ENCODE measurements around the gene PPP1R2C.
A peak's percentile ranks its signal among the peaks of the same experiment; 100 is the strongest.

The PPP1R2C gene

GRCh38 chrX:42778096-42778495 lies at the start of gene PPP1R2C:
Gene PPP1R2C (minus strand): TSS chrX:42778163. CDS start chrX:42778079, 84 bp downstream.
- no peak within 1 kb of the TSS for H3K4me3 Mint-ChIP-seq
- no peak for DNase-seq
- peaks cover 0 to 17% of the 10 kb centered on the region in 2 donors for H3K9me3 Mint-ChIP-seq
- ATAC-seq, result no peak
- H3K27me3 Mint-ChIP-seq, result no peaks in the 10 kb centered on the region
- peaks cover 6% of the 10 kb centered on the region for H3K4me1 Mint-ChIP-seq
- H3K27ac Mint-ChIP-seq, result peak within 1 kb of the TSS in 1 of 2 donors; percentile 10

- ATAC-seq (no peak), DNase-seq (no peak)
- no peak overlapping the region for H3K27ac Mint-ChIP-seq
- H3K4me1 Mint-ChIP-seq, result peaks cover 14% of the 10 kb centered on the region
- H3K27me3 Mint-ChIP-seq, result no peaks in the 10 kb centered on the region
- no peak overlapping the region for H3K4me3 Mint-ChIP-seq
- peaks cover 8 to 10% of the 10 kb centered on the region in 2 donors for H3K9me3 Mint-ChIP-seq
These were observed 47.2 kb upstream of the PPP1R2C start for GRCh38 chrX:42825201-42825600.

- Mint-ChIP-seq H3K27me3 (no peaks in the 10 kb centered on the region), H3K4me1 (peaks cover 14% of the 10 kb centered on the region), H3K4me3 (no peak overlapping the region), H3K27ac (no peak overlapping the region), H3K9me3 (peaks cover 8 to 10% of the 10 kb centered on the region in 2 donors)
- no peak for ATAC-seq
- DNase-seq, result no peak
These were observed 46.6 kb upstream of the PPP1R2C start for GRCh38 chrX:42824541-42824940.

- Mint-ChIP-seq H3K27me3 (no peaks in the 10 kb centered on the region), H3K4me3 (no peak overlapping the region), H3K9me3 (peaks cover 14 to 16% of the 10 kb centered on the region in 2 donors), H3K4me1 (peaks cover 14% of the 10 kb centered on the region), H3K27ac (no peak overlapping the region)
- ATAC-seq (peak; percentile 57), DNase-seq (no peak)
These were observed 45.5 kb upstream of the PPP1R2C start for GRCh38 chrX:42823443-42823842.

GRCh38 chrX:42821803-42822443 lies 44.0 kb upstream of the PPP1R2C start:
- ATAC-seq, result no peak
- Mint-ChIP-seq H3K27me3 (no peaks in the 10 kb centered on the region), H3K4me1 (peaks cover 14% of the 10 kb centered on the region)

GRCh38 chrX:42818151-42818921 lies 40.4 kb upstream of the PPP1R2C start:
- DNase-seq, result no peak
- Mint-ChIP-seq H3K9me3 (peaks cover 12 to 29% of the 10 kb centered on the region in 2 donors), H3K27me3 (no peaks in the 10 kb centered on the region), H3K4me1 (no peaks in the 10 kb centered on the region), H3K4me3 (no peak overlapping the region), H3K27ac (no peak overlapping the region)
- no peak for ATAC-seq

More at GRCh38 chrX:42821803-42822443, 44.0 kb upstream of the PPP1R2C start:
- Mint-ChIP-seq H3K9me3 (peaks cover 14 to 18% of the 10 kb centered on the region in 2 donors), H3K27ac (no peak overlapping the region), H3K4me3 (no peak overlapping the region)
- no peak for DNase-seq

GRCh38 chrX:42809569-42809968 lies 31.6 kb upstream of the PPP1R2C start:
- no peak overlapping the region for H3K27ac Mint-ChIP-seq
- no peak for DNase-seq
- H3K4me3 Mint-ChIP-seq, result no peak overlapping the region
- peaks cover 6 to 19% of the 10 kb centered on the region in 2 donors for H3K9me3 Mint-ChIP-seq
- no peaks in the 10 kb centered on the region for H3K27me3 Mint-ChIP-seq
- no peak for ATAC-seq
- H3K4me1 Mint-ChIP-seq, result no peaks in the 10 kb centered on the region

GRCh38 chrX:42807393-42807792 lies 29.4 kb upstream of the PPP1R2C start:
- H3K4me3 Mint-ChIP-seq, result no peak overlapping the region
- ATAC-seq (no peak), DNase-seq (no peak)
- H3K27ac Mint-ChIP-seq, result no peak overlapping the region
- no peaks in the 10 kb centered on the region for H3K4me1 Mint-ChIP-seq
- H3K9me3 Mint-ChIP-seq, result peaks cover 0 to 1% of the 10 kb centered on the region in 2 donors
- H3K27me3 Mint-ChIP-seq, result no peaks in the 10 kb centered on the region

- Mint-ChIP-seq H3K27me3 (no peaks in the 10 kb centered on the region), H3K9me3 (no peaks in the 10 kb centered on the region), H3K27ac (no peak overlapping the region), H3K4me1 (no peaks in the 10 kb centered on the region), H3K4me3 (no peak overlapping the region)
- no peak for ATAC-seq
- no peak for DNase-seq
These were observed 26.6 kb upstream of the PPP1R2C start for GRCh38 chrX:42804524-42804923.

GRCh38 chrX:42803320-42803719 lies 25.4 kb upstream of the PPP1R2C start:
- Mint-ChIP-seq H3K9me3 (no peaks in the 10 kb centered on the region), H3K27ac (no peak overlapping the region), H3K4me1 (no peaks in the 10 kb centered on the region), H3K4me3 (no peak overlapping the region), H3K27me3 (no peaks in the 10 kb centered on the region)
- ATAC-seq (no peak), DNase-seq (no peak)

- no peak for ATAC-seq
- Mint-ChIP-seq H3K4me1 (no peaks in the 10 kb centered on the region), H3K27ac (peak overlapping the region in 1 of 2 donors; percentile 57), H3K9me3 (no peaks in the 10 kb centered on the region), H3K27me3 (no peaks in the 10 kb centered on the region), H3K4me3 (no peak overlapping the region)
- no peak for DNase-seq
These were observed 19.8 kb upstream of the PPP1R2C start for GRCh38 chrX:42797651-42798269.

GRCh38 chrX:42783451-42783850 lies 5.5 kb upstream of the PPP1R2C start:
- Mint-ChIP-seq H3K4me1 (no peaks in the 10 kb centered on the region), H3K27ac (no peak overlapping the region), H3K9me3 (peaks cover 4 to 8% of the 10 kb centered on the region in 2 donors), H3K4me3 (no peak overlapping the region), H3K27me3 (no peaks in the 10 kb centered on the region)
- ATAC-seq (no peak), DNase-seq (no peak)

GRCh38 chrX:42776195-42776594 lies 1.8 kb downstream of the PPP1R2C start:
- no peaks in the 10 kb centered on the region for H3K27me3 Mint-ChIP-seq
- peak overlapping the region in 1 of 2 donors; percentile 90 for H3K27ac Mint-ChIP-seq
- H3K4me1 Mint-ChIP-seq, result peaks cover 6% of the 10 kb centered on the region
- peaks cover 0 to 17% of the 10 kb centered on the region in 2 donors for H3K9me3 Mint-ChIP-seq
- no peak overlapping the region for H3K4me3 Mint-ChIP-seq
- no peak for DNase-seq
- no peak for ATAC-seq

GRCh38 chrX:42772874-42773273 lies 5.1 kb downstream of the PPP1R2C start:
- H3K9me3 Mint-ChIP-seq, result peaks cover 5 to 13% of the 10 kb centered on the region in 2 donors
- ATAC-seq (no peak), DNase-seq (no peak)
- H3K27me3 Mint-ChIP-seq, result no peaks in the 10 kb centered on the region
- H3K27ac Mint-ChIP-seq, result no peak overlapping the region
- no peak overlapping the region for H3K4me3 Mint-ChIP-seq
- peaks cover 6% of the 10 kb centered on the region for H3K4me1 Mint-ChIP-seq

- Mint-ChIP-seq H3K4me3 (no peak overlapping the region), H3K27ac (peak overlapping the region in 1 of 2 donors; percentile 65), H3K27me3 (no peaks in the 10 kb centered on the region), H3K9me3 (peaks cover 5 to 8% of the 10 kb centered on the region in 2 donors), H3K4me1 (peaks cover 6% of the 10 kb centered on the region)
- ATAC-seq (no peak), DNase-seq (no peak)
These were observed 6.2 kb downstream of the PPP1R2C start for GRCh38 chrX:42771506-42772335.

Measured in stimulated activated naive CD8-positive, alpha-beta T cell treated with anti-CD3 and anti-CD28 coated beads, Interleukin-15, amount 100 ng/mL, for 72 hours (primary cell).